Measurements from ENCODE around the gene REEP1.
A peak's percentile ranks its signal among the peaks of the same experiment; 100 is the strongest.

REEP1 gene

GRCh38 chr2:86331384-86331783 is 6.0 kb downstream of the REEP1 start:
- H3K36me3 Mint-ChIP-seq = peaks cover 1% of the 10 kb centered on the region

GRCh38 chr2:86330001-86330400 is 7.4 kb downstream of the REEP1 start:
- Mint-ChIP-seq H3K27ac (no peak overlapping the region), H3K27me3 (peaks cover 6% of the 10 kb centered on the region), H3K9me3 (no peaks in the 10 kb centered on the region), H3K36me3 (peaks cover 1% of the 10 kb centered on the region), H3K4me3 (no peak overlapping the region), H3K4me1 (no peaks in the 10 kb centered on the region)

More at GRCh38 chr2:86331384-86331783, 6.0 kb downstream of the REEP1 start:
- H3K9me3 Mint-ChIP-seq = no peaks in the 10 kb centered on the region
- no peak overlapping the region for H3K27ac Mint-ChIP-seq
- peaks cover 7% of the 10 kb centered on the region for H3K4me1 Mint-ChIP-seq
- no peak overlapping the region for H3K4me3 Mint-ChIP-seq
- H3K27me3 Mint-ChIP-seq = peaks cover 16% of the 10 kb centered on the region

GRCh38 chr2:86323273-86324021 is 14.0 kb downstream of the REEP1 start:
- Mint-ChIP-seq H3K36me3 (peaks cover 1% of the 10 kb centered on the region), H3K9me3 (no peaks in the 10 kb centered on the region), H3K4me3 (no peak overlapping the region), H3K4me1 (peaks cover 12% of the 10 kb centered on the region), H3K27me3 (peaks cover 2% of the 10 kb centered on the region), H3K27ac (no peak overlapping the region)

GRCh38 chr2:86319700-86320580 is 17.5 kb downstream of the REEP1 start:
- H3K27me3 Mint-ChIP-seq = peaks cover 2% of the 10 kb centered on the region
- H3K27ac Mint-ChIP-seq = peak overlapping the region; percentile 77
- no peaks in the 10 kb centered on the region for H3K36me3 Mint-ChIP-seq
- H3K9me3 Mint-ChIP-seq = no peaks in the 10 kb centered on the region
- no peak overlapping the region for H3K4me3 Mint-ChIP-seq
- H3K4me1 Mint-ChIP-seq = peaks cover 12% of the 10 kb centered on the region

GRCh38 chr2:86315084-86315483 is 22.3 kb downstream of the REEP1 start:
- H3K36me3 Mint-ChIP-seq = no peaks in the 10 kb centered on the region
- H3K9me3 Mint-ChIP-seq = no peaks in the 10 kb centered on the region
- peaks cover 1% of the 10 kb centered on the region for H3K27me3 Mint-ChIP-seq
- H3K4me1 Mint-ChIP-seq = peaks cover 8% of the 10 kb centered on the region
- no peak overlapping the region for H3K4me3 Mint-ChIP-seq
- no peak overlapping the region for H3K27ac Mint-ChIP-seq

GRCh38 chr2:86314125-86314524 is 23.3 kb downstream of the REEP1 start:
- no peaks in the 10 kb centered on the region for H3K27me3 Mint-ChIP-seq
- no peaks in the 10 kb centered on the region for H3K36me3 Mint-ChIP-seq
- H3K27ac Mint-ChIP-seq = no peak overlapping the region
- no peaks in the 10 kb centered on the region for H3K9me3 Mint-ChIP-seq
- no peak overlapping the region for H3K4me3 Mint-ChIP-seq
- no peaks in the 10 kb centered on the region for H3K4me1 Mint-ChIP-seq

- H3K4me3 Mint-ChIP-seq = no peak overlapping the region
- no peaks in the 10 kb centered on the region for H3K36me3 Mint-ChIP-seq
- H3K4me1 Mint-ChIP-seq = no peaks in the 10 kb centered on the region
- H3K27ac Mint-ChIP-seq = no peak overlapping the region
- H3K27me3 Mint-ChIP-seq = no peaks in the 10 kb centered on the region
- H3K9me3 Mint-ChIP-seq = no peaks in the 10 kb centered on the region
Observed at GRCh38 chr2:86313341-86313740, 24.1 kb downstream of the REEP1 start.

GRCh38 chr2:86311879-86312278 is 25.5 kb downstream of the REEP1 start:
- H3K27me3 Mint-ChIP-seq = no peaks in the 10 kb centered on the region
- H3K4me3 Mint-ChIP-seq = no peak overlapping the region
- no peaks in the 10 kb centered on the region for H3K36me3 Mint-ChIP-seq

GRCh38 chr2:86309966-86310365 is 27.5 kb downstream of the REEP1 start:
- no peaks in the 10 kb centered on the region for H3K36me3 Mint-ChIP-seq
- no peak overlapping the region for H3K27ac Mint-ChIP-seq
- no peaks in the 10 kb centered on the region for H3K4me1 Mint-ChIP-seq
- peaks cover 1% of the 10 kb centered on the region for H3K27me3 Mint-ChIP-seq
- no peaks in the 10 kb centered on the region for H3K9me3 Mint-ChIP-seq
- no peak overlapping the region for H3K4me3 Mint-ChIP-seq

More at GRCh38 chr2:86311879-86312278, 25.5 kb downstream of the REEP1 start:
- Mint-ChIP-seq H3K4me1 (no peaks in the 10 kb centered on the region), H3K9me3 (no peaks in the 10 kb centered on the region), H3K27ac (no peak overlapping the region)

- no peak overlapping the region for H3K4me3 Mint-ChIP-seq
- no peaks in the 10 kb centered on the region for H3K36me3 Mint-ChIP-seq
- H3K27me3 Mint-ChIP-seq = peaks cover 1% of the 10 kb centered on the region
- no peaks in the 10 kb centered on the region for H3K4me1 Mint-ChIP-seq
- no peaks in the 10 kb centered on the region for H3K9me3 Mint-ChIP-seq
- peak overlapping the region; percentile 32 for H3K27ac Mint-ChIP-seq
Observed at GRCh38 chr2:86308984-86309695, 28.3 kb downstream of the REEP1 start.

- Mint-ChIP-seq H3K4me1 (no peaks in the 10 kb centered on the region), H3K36me3 (no peaks in the 10 kb centered on the region), H3K4me3 (no peak overlapping the region), H3K27me3 (peaks cover 1% of the 10 kb centered on the region), H3K9me3 (no peaks in the 10 kb centered on the region), H3K27ac (no peak overlapping the region)
Observed at GRCh38 chr2:86308356-86308755, 29.1 kb downstream of the REEP1 start.

GRCh38 chr2:86307431-86307830 is 30.0 kb downstream of the REEP1 start:
- peaks cover 1% of the 10 kb centered on the region for H3K27me3 Mint-ChIP-seq
- no peak overlapping the region for H3K4me3 Mint-ChIP-seq
- H3K9me3 Mint-ChIP-seq = no peaks in the 10 kb centered on the region
- H3K4me1 Mint-ChIP-seq = no peaks in the 10 kb centered on the region
- H3K27ac Mint-ChIP-seq = no peak overlapping the region
- no peaks in the 10 kb centered on the region for H3K36me3 Mint-ChIP-seq

GRCh38 chr2:86305915-86306254 is 31.5 kb downstream of the REEP1 start:
- no peaks in the 10 kb centered on the region for H3K9me3 Mint-ChIP-seq
- H3K4me1 Mint-ChIP-seq = no peaks in the 10 kb centered on the region
- H3K27ac Mint-ChIP-seq = no peak overlapping the region
- no peaks in the 10 kb centered on the region for H3K36me3 Mint-ChIP-seq
- peaks cover 1% of the 10 kb centered on the region for H3K27me3 Mint-ChIP-seq
- no peak overlapping the region for H3K4me3 Mint-ChIP-seq

- Mint-ChIP-seq H3K9me3 (no peaks in the 10 kb centered on the region), H3K4me3 (no peak overlapping the region), H3K27me3 (peaks cover 1% of the 10 kb centered on the region), H3K27ac (no peak overlapping the region), H3K36me3 (no peaks in the 10 kb centered on the region), H3K4me1 (no peaks in the 10 kb centered on the region)
Observed at GRCh38 chr2:86305195-86305914, 32.1 kb downstream of the REEP1 start.

- no peaks in the 10 kb centered on the region for H3K9me3 Mint-ChIP-seq
- no peaks in the 10 kb centered on the region for H3K4me1 Mint-ChIP-seq
- no peak overlapping the region for H3K27ac Mint-ChIP-seq
- H3K4me3 Mint-ChIP-seq = no peak overlapping the region
- peaks cover 1% of the 10 kb centered on the region for H3K27me3 Mint-ChIP-seq
- no peaks in the 10 kb centered on the region for H3K36me3 Mint-ChIP-seq
Observed at GRCh38 chr2:86304416-86304815, 33.0 kb downstream of the REEP1 start.
